ENCODE results near the gene SH2D3A. TPM values are rescaled to one million over a fixed set of nuclear protein-coding genes. Genes with fewer than 3 reads are reported as not detected.

SH2D3A gene
- total RNA-seq, 1 experiment from 2014 or later: 43.4 TPM

DNA sequence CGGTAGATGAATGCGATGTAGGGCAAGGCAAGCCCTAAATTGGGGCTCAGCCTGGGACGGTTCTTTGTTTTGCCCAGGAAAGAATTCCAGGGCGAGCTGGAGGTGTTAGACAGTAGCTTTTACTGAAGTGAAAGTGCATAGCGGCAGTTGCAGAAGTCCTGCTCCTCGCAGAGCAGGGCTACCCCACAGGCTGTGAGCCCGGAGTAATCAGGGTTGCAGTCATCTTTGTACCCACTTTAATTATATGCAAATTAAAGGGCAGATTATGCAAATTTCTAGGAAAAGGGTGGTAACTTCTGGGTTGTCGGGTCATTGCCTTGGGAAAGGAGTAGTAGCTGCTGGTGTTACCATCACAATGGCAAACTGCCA lies 35.8 kb upstream of the SH2D3A start:
- Histone ChIP-seq H3K36me3 (ENCODE audit: low read depth) (no peaks in the 10 kb centered on the region), H3K4me3 (no peak overlapping the region), H3K27ac (peak overlapping the region; percentile 96), H3K9me2 (ENCODE audit: insufficient read depth) (no peaks in the 10 kb centered on the region), H3K4me1 (replicated peaks; ENCODE audit: insufficient read depth) (peaks cover 24% of the 10 kb centered on the region), H3F3A (ENCODE audit: insufficient read depth, low read depth) (peaks cover 28% of the 10 kb centered on the region; the same call in 1 of the 2 replicates), H3K9me3 (ENCODE audit: insufficient read depth, low read depth) (no peaks in the 10 kb centered on the region), H3K79me2 (ENCODE audit: low read depth) (no peaks in the 10 kb centered on the region), H3K27me3 (ENCODE audit: insufficient read depth, low read depth) (no peaks in the 10 kb centered on the region), H3K4me2 (peak overlapping the region; percentile 85), H4K20me1 (ENCODE audit: insufficient read depth) (no peaks in the 10 kb centered on the region), H2AFZ (no peak overlapping the region)
- DNase-seq: no peak
- intact Hi-C loops (cut with micrococcal nuclease; ENCODE audit: unreplicated experiment): no loop called here
- TF ChIP-seq, protein P1, sequence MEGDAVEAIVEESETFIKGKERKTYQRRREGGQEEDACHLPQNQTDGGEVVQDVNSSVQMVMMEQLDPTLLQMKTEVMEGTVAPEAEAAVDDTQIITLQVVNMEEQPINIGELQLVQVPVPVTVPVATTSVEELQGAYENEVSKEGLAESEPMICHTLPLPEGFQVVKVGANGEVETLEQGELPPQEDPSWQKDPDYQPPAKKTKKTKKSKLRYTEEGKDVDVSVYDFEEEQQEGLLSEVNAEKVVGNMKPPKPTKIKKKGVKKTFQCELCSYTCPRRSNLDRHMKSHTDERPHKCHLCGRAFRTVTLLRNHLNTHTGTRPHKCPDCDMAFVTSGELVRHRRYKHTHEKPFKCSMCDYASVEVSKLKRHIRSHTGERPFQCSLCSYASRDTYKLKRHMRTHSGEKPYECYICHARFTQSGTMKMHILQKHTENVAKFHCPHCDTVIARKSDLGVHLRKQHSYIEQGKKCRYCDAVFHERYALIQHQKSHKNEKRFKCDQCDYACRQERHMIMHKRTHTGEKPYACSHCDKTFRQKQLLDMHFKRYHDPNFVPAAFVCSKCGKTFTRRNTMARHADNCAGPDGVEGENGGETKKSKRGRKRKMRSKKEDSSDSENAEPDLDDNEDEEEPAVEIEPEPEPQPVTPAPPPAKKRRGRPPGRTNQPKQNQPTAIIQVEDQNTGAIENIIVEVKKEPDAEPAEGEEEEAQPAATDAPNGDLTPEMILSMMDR (conservative IDR thresholded peaks at IDR 0.05): no peak
- TF ChIP-seq EZH2 (IDR thresholded peaks at IDR 0.05; ENCODE audit: low read depth): no peak
- POLR2A ChIA-PET (ENCODE audit: unreplicated experiment): no interaction called here
- BruUV-seq (replicated peaks): no TSS peak
- CTCF ChIA-PET: no interaction called here

DNA sequence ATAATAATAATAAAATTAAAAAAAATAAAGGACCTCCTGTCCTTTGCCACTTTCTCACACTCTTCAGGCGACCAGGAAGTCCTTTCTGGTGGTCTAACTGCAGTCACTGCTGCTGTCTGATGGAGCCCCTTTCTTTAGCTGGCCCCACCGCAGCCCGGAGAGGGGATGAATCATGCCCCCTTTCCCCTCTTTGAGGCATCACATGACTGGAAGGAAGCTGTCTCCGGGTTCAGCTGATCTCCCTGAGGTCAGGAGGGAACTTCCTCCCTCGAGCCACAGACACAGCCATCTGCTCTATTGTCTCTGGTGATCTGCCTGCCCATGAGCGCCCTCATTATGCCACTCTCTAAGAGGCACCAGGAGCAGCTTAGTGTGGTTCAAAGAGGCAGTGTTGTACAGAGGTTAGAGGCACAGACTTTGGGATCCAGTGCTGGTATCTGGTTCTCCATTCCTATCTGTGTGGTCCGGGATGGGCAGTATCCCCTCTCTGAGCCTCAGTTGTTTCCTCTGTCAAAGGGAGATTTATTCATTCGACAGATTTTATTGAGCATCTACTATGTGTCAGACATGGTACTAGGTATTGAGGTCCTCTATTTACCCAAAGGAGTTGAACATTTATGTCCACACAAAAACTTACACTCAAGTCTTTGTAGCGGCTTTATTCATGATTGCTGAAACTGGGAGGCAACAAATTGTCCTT lies 35.3 kb upstream of the SH2D3A start:
- H3F3A ChIP-seq (ENCODE audit: insufficient read depth, low read depth): peaks cover 28% of the 10 kb centered on the region; the same call in 1 of the 2 replicates
- ChIA-PET CTCF (interaction anchor here (0.5 kb wide), 2 partner anchors 25 to 680 kb away, joined by 3 to 6 read pairs; no protein-coding TSS in a partner anchor), POLR2A (ENCODE audit: unreplicated experiment) (interaction anchor here (0.7 kb wide), 1 partner anchor 37 kb away, joined by 5 read pairs; no protein-coding TSS in a partner anchor)
- H4K20me1 ChIP-seq (ENCODE audit: insufficient read depth): no peaks in the 10 kb centered on the region
- H3K4me2 ChIP-seq: peak overlapping the region; percentile 85
- H3K27ac ChIP-seq: peak overlapping the region; percentile 96
- no peaks in the 10 kb centered on the region for H3K79me2 ChIP-seq (ENCODE audit: low read depth)
- intact Hi-C loops (cut with micrococcal nuclease; ENCODE audit: unreplicated experiment): no loop called here
- peak; percentile 35 to 71 for DNase-seq
- no peaks in the 10 kb centered on the region for H3K27me3 ChIP-seq (ENCODE audit: insufficient read depth, low read depth)
- H3K9me3 ChIP-seq (ENCODE audit: insufficient read depth, low read depth): no peaks in the 10 kb centered on the region
- peak overlapping the region; percentile 57; the same call in 1 of the 2 replicates for H3K4me3 ChIP-seq
- peaks cover 24% of the 10 kb centered on the region for H3K4me1 ChIP-seq (replicated peaks; ENCODE audit: insufficient read depth)
- H3K9me2 ChIP-seq (ENCODE audit: insufficient read depth): no peaks in the 10 kb centered on the region
- BruUV-seq (replicated peaks): no TSS peak
- H3K36me3 ChIP-seq (ENCODE audit: low read depth): no peaks in the 10 kb centered on the region
- H2AFZ ChIP-seq: no peak overlapping the region
- no peak for TF ChIP-seq EZH2 (IDR thresholded peaks at IDR 0.05; ENCODE audit: low read depth)
- TF ChIP-seq, protein P1 (conservative IDR thresholded peaks at IDR 0.05): no peak; the same call in 1 of the 2 replicates

GRCh38 chr19:6801485-6802086 lies 34.4 kb upstream of the SH2D3A start:
- peak; percentile 62 to 66 for DNase-seq
- CTCF ChIA-PET: interaction anchor here (0.5 to 1.1 kb wide), 2 partner anchors 26 to 64 kb away, joined by 3 read pairs; no protein-coding TSS in a partner anchor
- H3K4me3 ChIP-seq: peak overlapping the region; percentile 57

More at GRCh38 chr19:6801485-6802086, 34.4 kb upstream of the SH2D3A start:
- POLR2A ChIA-PET (ENCODE audit: unreplicated experiment): no interaction called here
- Histone ChIP-seq H3K4me2 (peak overlapping the region; percentile 85), H3K27me3 (ENCODE audit: insufficient read depth, low read depth) (no peaks in the 10 kb centered on the region), H3K4me1 (replicated peaks; ENCODE audit: insufficient read depth) (peaks cover 24% of the 10 kb centered on the region), H2AFZ (0 out of 2 replicates have a peak overlapping the region, but pooled peaks have one; percentile 57), H3K79me2 (ENCODE audit: low read depth) (no peaks in the 10 kb centered on the region), H3K36me3 (ENCODE audit: low read depth) (no peaks in the 10 kb centered on the region), H3K9me3 (ENCODE audit: insufficient read depth, low read depth) (no peaks in the 10 kb centered on the region), H3K9me2 (ENCODE audit: insufficient read depth) (no peaks in the 10 kb centered on the region), H3F3A (ENCODE audit: insufficient read depth, low read depth) (peaks cover 28% of the 10 kb centered on the region; the same call in 1 of the 2 replicates), H4K20me1 (ENCODE audit: insufficient read depth) (no peaks in the 10 kb centered on the region), H3K27ac (peak overlapping the region; percentile 96)
- TSS peak; percentile 97 for BruUV-seq (replicated peaks)
- TF ChIP-seq EZH2 (IDR thresholded peaks at IDR 0.05; ENCODE audit: low read depth): no peak
- TF ChIP-seq, protein P1 (conservative IDR thresholded peaks at IDR 0.05): no peak
- intact Hi-C loops (cut with micrococcal nuclease; ENCODE audit: unreplicated experiment): loop anchor here (1.0 to 2.0 kb wide), 4 partner anchors 27 to 62 kb away; partner anchors contain the start of genes SH2D3A and TRIP10

Measured in PC-9 (cell line).